G401 (cell line): ENCODE results near the gene TNFRSF25. TPM values are rescaled to one million over a fixed set of nuclear protein-coding genes. Genes with fewer than 3 reads are reported as not detected.

ENCODE experiments used
- total RNA-seq: library from RNA; depleted of rRNA; stranded (reverse); fragments of >200 nt; shearing (Covaris generic); gene quantifications from 2 replicates; pipeline ENCODE4 v1.2.3, GENCODE V29; 2014; rRNA removed

The TNFRSF25 gene
- total RNA-seq, 1 experiment from 2014 or later = 4.9 TPM

Other genes with a start within 250 kb of the TNFRSF25 start
- 93.8 and 107 TPM in 2 replicates for gene ICMT, start 230.2 kb downstream of the TNFRSF25 start, total RNA-seq
- not detected in 2 replicates for gene HES3, start 222.0 kb downstream of the TNFRSF25 start, total RNA-seq
- 3.3 and 4.5 TPM in 2 replicates for gene GPR153, start 205.1 kb downstream of the TNFRSF25 start, total RNA-seq
- gene ACOT7, start 72.4 kb downstream of the TNFRSF25 start, total RNA-seq = 94.4 and 99.2 TPM in 2 replicates
- gene HES2, start 46.3 kb downstream of the TNFRSF25 start, total RNA-seq = 1.6 and 3.1 TPM in 2 replicates
- gene ESPN, start 41.4 kb downstream of the TNFRSF25 start, total RNA-seq = 0.07 TPM in 1 of 2 replicates, not detected in the other
- gene PLEKHG5, start 25.5 kb upstream of the TNFRSF25 start, total RNA-seq = 8.2 and 8.6 TPM in 2 replicates
- gene NOL9, start 88.3 kb upstream of the TNFRSF25 start, total RNA-seq = 26.1 and 33.9 TPM in 2 replicates
- not detected in 2 replicates for gene TAS1R1, start 89.1 kb upstream of the TNFRSF25 start, total RNA-seq
- gene ZBTB48, start 113.8 kb upstream of the TNFRSF25 start, total RNA-seq = 24.1 and 27.7 TPM in 2 replicates
- 39.6 and 44.3 TPM in 2 replicates for gene KLHL21, start 136.7 kb upstream of the TNFRSF25 start, total RNA-seq
- gene PHF13, start 147.6 kb upstream of the TNFRSF25 start, total RNA-seq = 23.0 and 34.2 TPM in 2 replicates
- gene THAP3, start 158.7 kb upstream of the TNFRSF25 start, total RNA-seq = 41.9 and 44.5 TPM in 2 replicates
- 68.0 and 88.7 TPM in 2 replicates for gene DNAJC11, start 235.6 kb upstream of the TNFRSF25 start, total RNA-seq